ENCODE data around the gene TMEM125. TPM values are rescaled to one million over a fixed set of nuclear protein-coding genes. Genes with fewer than 3 reads are reported as not detected.

The TMEM125 gene
- total RNA-seq, 4 donors from 2014 or later, result 4.2 to 15.5 (median 10.2) TPM

DNA sequence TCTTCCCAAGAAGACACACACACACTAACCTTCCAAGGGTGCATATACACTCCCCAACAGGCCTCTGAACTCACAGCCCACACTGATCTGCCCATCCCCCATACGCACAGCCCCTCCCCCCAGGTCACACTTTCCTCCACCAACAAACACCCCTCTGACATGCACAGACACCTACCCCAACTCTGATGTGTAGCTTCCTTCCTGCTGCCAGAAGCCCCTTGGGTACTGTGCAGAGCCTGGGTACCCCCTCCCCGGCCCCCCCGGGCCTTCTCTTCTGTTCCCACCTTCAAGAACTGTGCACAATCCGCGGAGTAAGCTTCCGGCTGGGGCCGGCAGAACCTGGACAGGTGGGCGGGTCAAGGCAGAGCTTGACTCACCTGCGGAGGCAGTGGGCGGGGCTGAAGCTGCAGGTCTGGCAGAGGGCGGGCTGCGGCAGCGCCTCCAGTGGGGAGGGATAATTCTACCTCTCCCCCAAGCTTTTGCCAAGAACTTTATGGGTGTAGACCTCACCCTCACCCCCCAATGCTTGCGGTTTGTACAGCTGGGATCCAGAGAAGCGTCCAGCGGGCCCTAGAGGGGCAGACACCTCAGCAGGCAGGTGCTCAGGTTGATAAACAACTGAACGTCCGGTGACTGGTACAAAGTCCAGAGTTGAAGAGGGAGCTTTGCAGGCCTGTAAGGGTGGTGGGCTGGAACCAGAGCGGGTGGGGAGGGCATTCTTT is 15.6 kb downstream of the TMEM125 start, which contains the start of gene C1orf210:
C1orf210 (minus strand) TSS at position 313 of the 722 bp plus-strand sequence. CDS start 2,311 bp downstream, outside the sequence.
- peaks cover 0 to 21% (median 3%) of the 10 kb centered on the region in 3 donors for H3K4me1 ChIP-seq
- no peaks in the 10 kb centered on the region for H3K27me3 ChIP-seq
- 11 to 23% methylated on average over 2 of the region's 19 CpGs for WGBS, 2 donors
- H3K36me3 ChIP-seq, result peaks cover 0 to 11% (median 0%) of the 10 kb centered on the region in 3 donors
- no peak for DNase-seq
- peak within 1 kb of the TSS; percentile 11 to 82 (median 72) for H3K27ac ChIP-seq
- TF ChIP-seq POLR2A (IDR thresholded peaks at IDR 0.05) (no peak), CTCF (IDR thresholded peaks at IDR 0.05) (peak in 5 of 6 experiments; percentile 31 to 72 (median 52))
- intact Hi-C loops (cut with DNase I), result no loop called here
- peak within 1 kb of the TSS; percentile 28 to 63 (median 49) for H3K4me3 ChIP-seq
- H3K9me3 ChIP-seq, result no peaks in the 10 kb centered on the region

DNA sequence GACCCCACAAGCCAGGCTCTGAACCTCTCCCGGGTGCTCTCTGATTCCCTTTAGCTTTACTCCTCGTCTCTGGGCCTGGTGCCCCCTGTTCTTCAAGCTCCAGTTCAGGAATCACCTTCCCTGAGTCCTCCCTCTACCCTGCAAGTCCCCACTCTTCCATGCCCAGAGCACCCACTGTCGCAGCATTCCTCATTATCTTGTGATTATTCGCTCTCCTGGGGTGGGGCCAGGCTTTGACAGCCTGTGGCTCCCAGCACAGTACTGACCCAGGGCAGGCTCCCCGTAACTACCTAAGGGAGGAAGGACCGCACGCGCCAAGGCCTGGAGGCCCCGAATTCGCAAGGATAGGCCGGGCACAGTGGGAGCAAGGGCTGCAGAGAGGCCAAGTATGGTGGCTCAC is 16.3 kb downstream of the TMEM125 start:
- Histone ChIP-seq H3K27ac (no peak overlapping the region), H3K27me3 (no peaks in the 10 kb centered on the region), H3K36me3 (peaks cover 0 to 11% (median 0%) of the 10 kb centered on the region in 3 donors), H3K9me3 (no peaks in the 10 kb centered on the region), H3K4me3 (no peak overlapping the region), H3K4me1 (peaks cover 0 to 21% (median 3%) of the 10 kb centered on the region in 3 donors)
- no peak for DNase-seq
- intact Hi-C loops (cut with DNase I), result no loop called here
- 82 to 86% methylated on average over 4 to 6 of the region's 11 CpGs for WGBS, 2 donors
- TF ChIP-seq CTCF (IDR thresholded peaks at IDR 0.05) (no peak), POLR2A (IDR thresholded peaks at IDR 0.05) (no peak)

GRCh38 chr1:43286533-43286932 is 16.8 kb downstream of the TMEM125 start:
- no peaks in the 10 kb centered on the region for H3K9me3 ChIP-seq
- peaks cover 0 to 10% (median 0%) of the 10 kb centered on the region in 3 donors for H3K36me3 ChIP-seq
- DNase-seq, result no peak
- no peak overlapping the region for H3K27ac ChIP-seq
- WGBS, 2 donors, result 83 to 92% methylated on average over 5 of the region's 5 CpGs
- TF ChIP-seq CTCF (IDR thresholded peaks at IDR 0.05), result no peak
- TF ChIP-seq POLR2A (IDR thresholded peaks at IDR 0.05), result no peak
- H3K27me3 ChIP-seq, result no peaks in the 10 kb centered on the region
- peaks cover 0 to 21% (median 3%) of the 10 kb centered on the region in 3 donors for H3K4me1 ChIP-seq
- H3K4me3 ChIP-seq, result no peak overlapping the region
- intact Hi-C loops (cut with DNase I), result no loop called here

DNA sequence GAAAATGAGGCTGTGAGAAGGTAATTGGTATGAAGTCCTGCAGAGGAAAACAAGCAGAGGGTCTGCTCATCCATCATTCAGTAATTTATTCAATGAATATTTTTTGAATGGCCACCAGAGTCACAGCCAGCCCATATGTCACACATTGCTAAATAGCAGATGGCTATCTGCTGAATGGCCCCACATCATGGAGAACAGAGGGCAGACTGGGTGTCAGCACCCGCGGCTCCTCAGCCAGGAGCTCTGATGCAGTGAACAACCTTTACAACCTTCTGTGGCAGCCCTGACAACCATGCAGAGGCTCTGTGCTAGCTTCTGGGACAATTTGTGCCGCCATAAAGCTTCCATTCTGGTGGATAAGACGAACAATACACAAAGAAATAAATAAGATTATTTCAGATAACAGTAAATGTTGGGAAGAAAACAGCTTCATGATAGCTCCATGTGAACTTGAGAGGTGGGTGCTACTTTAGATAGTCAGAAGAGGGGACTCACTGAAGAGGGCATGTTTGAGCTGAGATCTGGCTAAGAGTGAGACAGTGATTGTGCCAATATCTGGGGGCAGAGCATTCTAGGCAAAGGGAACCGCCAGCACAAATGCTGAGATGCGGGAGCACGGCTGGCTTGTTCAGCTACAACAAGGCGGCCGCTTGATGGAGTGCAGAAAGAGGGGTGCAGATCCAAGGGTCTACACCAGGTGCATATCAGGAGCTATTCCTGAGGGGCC is 18.4 kb downstream of the TMEM125 start:
- Histone ChIP-seq H3K4me1 (peaks cover 0 to 23% (median 3%) of the 10 kb centered on the region in 3 donors), H3K36me3 (no peaks in the 10 kb centered on the region), H3K27ac (no peak overlapping the region), H3K4me3 (no peak overlapping the region), H3K27me3 (no peaks in the 10 kb centered on the region), H3K9me3 (no peaks in the 10 kb centered on the region)
- no peak for DNase-seq
- intact Hi-C loops (cut with DNase I), result no loop called here
- 85 to 89% methylated on average over 9 of the region's 9 CpGs for WGBS, 2 donors
- TF ChIP-seq POLR2A (IDR thresholded peaks at IDR 0.05), result no peak
- TF ChIP-seq CTCF (IDR thresholded peaks at IDR 0.05), result no peak

Data from esophagus squamous epithelium (tissue), 5 donors.